Esophagus muscularis mucosa (tissue), 4 donors: Measurements from ENCODE around the gene EVL. TPM values are rescaled to one million over a fixed set of nuclear protein-coding genes. Genes with fewer than 3 reads are reported as not detected.

Experiments
- DNase-seq: peaks from one replicate; pipeline ENCODE4 v3.0.0-alpha.2; 2017; ENCODE audit errors: extremely low spot score
- H3K27ac ChIP-seq, 4 donors: fragments of 200-600 bp; sonication (generic); replicated peaks in 1 of 4; 1 replicate in 3 of 4; 2 replicates in 1 of 4; pipeline ENCODE4 v1.5.1; 2016 to 2019; ENCODE audit warnings: mild to moderate bottlenecking in 1 of 4
- H3K27me3 ChIP-seq, 4 donors: fragments of 200-600 bp; sonication (generic); one replicate each; pipeline versions ENCODE4 v1.5.1 to v1.6.0; 2016 to 2019
- H3K36me3 ChIP-seq, 4 donors: fragments of 200-600 bp; sonication (generic); one replicate each; pipeline ENCODE4 v1.5.1; 2016 to 2019
- H3K4me1 ChIP-seq, 4 donors: fragments of 200-600 bp; sonication (generic); one replicate each; pipeline ENCODE4 v1.5.1; 2016 to 2019
- H3K4me3 ChIP-seq, 4 donors: fragments of 200-600 bp; sonication (generic); 1 replicate in 2 of 4; 2 replicates in 2 of 4; pipeline ENCODE4 v1.5.1; 2016 to 2019; ENCODE audit warnings: mild to moderate bottlenecking in 4 of 4, moderate library complexity in 1 of 4
- H3K9me3 ChIP-seq, 4 donors: fragments of 200-600 bp; sonication (generic); 1 replicate in 3 of 4; 2 replicates in 1 of 4; pipeline ENCODE4 v1.5.1; 2016 to 2019
- EP300 ChIP-seq: sonication (generic); formaldehyde crosslinking; IDR thresholded peaks from one replicate; pipeline ENCODE4 v1.6.1; 2017; ENCODE audit warnings: antibody characterized with exemption
- POLR2A ChIP-seq: fragments of 450-650 bp; IDR thresholded peaks from one replicate; pipeline ENCODE4 v1.6.1; 2017; ENCODE audit warnings: antibody characterized with exemption, moderate library complexity, mild to moderate bottlenecking, low read depth
- POLR2AphosphoS5 ChIP-seq, 2 donors: sonication (generic); formaldehyde crosslinking; IDR thresholded peaks; one replicate each; pipeline ENCODE4 v1.6.1; 2017; ENCODE audit warnings: antibody characterized with exemption in 2 of 2
- WGBS: methylation state at CpG from one replicate; pipeline ENCODE4 v1.1.5; 2018; 5-methylcytosine and 5-hydroxymethylcytosine counted together
- intact Hi-C: fragments of 100-400 bp; cut with DNase I; formaldehyde crosslinking; loops from one replicate; pipeline ENCODE4 v1.15.1; 2023
- total RNA-seq, 4 donors: library from RNA; depleted of rRNA; stranded (reverse); fragments of >200 nt; gene quantifications; one replicate each; pipeline versions ENCODE4 v1.1.0 to v1.2.1, GENCODE V29; 2016
- TF ChIP-seq, protein P1 (sequence below), 3 experiments: fragments of 200-600 bp in 2 of 3; fragments of 450-650 bp in 1 of 3; sonication (generic) in 2 of 3; IDR thresholded peaks; one replicate each; pipeline ENCODE4 v1.5.1; 2017 to 2019; ENCODE audit warnings: antibody characterized with exemption in 3 of 3, mild to moderate bottlenecking in 2 of 3, moderate library complexity in 1 of 3

Gene EVL
- total RNA-seq, 4 donors from 2014 or later, result 27.0 to 43.9 (median 37.3) TPM

DNA sequence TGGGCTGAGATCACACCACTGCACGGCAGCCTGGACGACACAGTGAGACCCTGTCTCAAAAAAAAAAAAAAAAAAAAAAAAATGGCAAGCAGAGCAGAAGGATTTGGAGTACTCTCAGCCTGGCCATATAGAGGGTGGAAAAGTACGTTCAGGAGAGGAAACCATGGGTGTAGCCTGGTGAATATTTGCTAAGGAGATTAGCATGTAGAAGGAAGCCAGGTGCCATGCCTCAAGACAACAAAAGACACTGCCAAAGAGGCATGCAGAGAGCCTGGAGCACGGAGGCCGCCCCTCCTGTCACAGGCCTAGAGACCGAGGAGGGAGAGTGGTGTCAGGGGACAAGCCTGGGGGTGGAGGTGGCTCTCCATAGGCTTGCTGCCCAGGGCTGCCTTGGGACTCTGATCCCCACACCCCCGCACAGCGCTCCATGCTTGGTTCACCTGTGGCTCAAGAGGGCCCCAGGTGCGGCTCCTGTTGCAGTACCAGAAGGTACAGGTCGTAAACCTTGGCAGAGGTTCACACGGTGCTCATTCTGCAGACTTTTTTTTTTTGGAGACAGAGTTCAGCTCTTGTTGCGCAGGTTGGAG, 122.1 kb downstream of the EVL start:
- Histone ChIP-seq H3K36me3 (no peaks in the 10 kb centered on the region), H3K27ac (no peak overlapping the region), H3K27me3 (no peaks in the 10 kb centered on the region), H3K4me1 (peaks cover 8 to 10% (median 9%) of the 10 kb centered on the region in 4 donors), H3K9me3 (no peaks in the 10 kb centered on the region), H3K4me3 (no peak overlapping the region)
- DNase-seq, result no peak
- TF ChIP-seq POLR2AphosphoS5 (IDR thresholded peaks at IDR 0.05) (no peak), EP300 (no peak), POLR2A (no peak)
- TF ChIP-seq, protein P1, sequence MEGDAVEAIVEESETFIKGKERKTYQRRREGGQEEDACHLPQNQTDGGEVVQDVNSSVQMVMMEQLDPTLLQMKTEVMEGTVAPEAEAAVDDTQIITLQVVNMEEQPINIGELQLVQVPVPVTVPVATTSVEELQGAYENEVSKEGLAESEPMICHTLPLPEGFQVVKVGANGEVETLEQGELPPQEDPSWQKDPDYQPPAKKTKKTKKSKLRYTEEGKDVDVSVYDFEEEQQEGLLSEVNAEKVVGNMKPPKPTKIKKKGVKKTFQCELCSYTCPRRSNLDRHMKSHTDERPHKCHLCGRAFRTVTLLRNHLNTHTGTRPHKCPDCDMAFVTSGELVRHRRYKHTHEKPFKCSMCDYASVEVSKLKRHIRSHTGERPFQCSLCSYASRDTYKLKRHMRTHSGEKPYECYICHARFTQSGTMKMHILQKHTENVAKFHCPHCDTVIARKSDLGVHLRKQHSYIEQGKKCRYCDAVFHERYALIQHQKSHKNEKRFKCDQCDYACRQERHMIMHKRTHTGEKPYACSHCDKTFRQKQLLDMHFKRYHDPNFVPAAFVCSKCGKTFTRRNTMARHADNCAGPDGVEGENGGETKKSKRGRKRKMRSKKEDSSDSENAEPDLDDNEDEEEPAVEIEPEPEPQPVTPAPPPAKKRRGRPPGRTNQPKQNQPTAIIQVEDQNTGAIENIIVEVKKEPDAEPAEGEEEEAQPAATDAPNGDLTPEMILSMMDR (IDR thresholded peaks at IDR 0.05), result no peak
- 89% methylated on average over 12 of the region's 12 CpGs for WGBS
- intact Hi-C loops, result no loop called here

DNA sequence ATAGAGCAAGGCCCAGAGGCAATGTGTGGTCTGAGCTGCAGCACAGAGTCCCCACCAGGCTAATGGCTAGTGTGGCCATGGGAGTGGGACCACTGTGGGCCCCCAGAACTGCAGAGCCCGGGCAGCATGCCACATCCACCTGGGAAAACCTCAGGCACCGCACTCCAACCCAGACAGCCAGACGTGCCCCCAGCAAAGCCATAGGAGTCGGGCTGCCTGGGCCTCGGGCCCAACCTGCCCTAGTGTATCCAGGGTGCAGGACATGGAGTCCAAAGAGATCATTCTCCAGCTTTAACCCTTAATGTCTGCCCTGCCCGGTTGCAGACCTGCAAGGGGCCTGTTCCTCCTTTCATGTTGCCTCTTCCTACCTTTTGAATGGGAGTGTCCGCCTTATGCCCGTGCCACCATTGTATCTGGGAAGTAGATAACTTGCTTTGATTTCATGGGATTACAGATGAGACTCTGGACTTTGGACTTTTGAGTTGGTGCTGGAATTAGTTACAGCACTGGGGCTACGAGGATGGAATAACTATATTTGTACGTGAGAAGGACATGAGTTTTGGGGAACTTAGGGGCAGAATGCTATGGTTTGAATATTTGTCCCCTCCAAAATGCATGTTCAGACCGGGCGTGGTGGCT, 123.3 kb downstream of the EVL start:
- Histone ChIP-seq H3K27me3 (no peaks in the 10 kb centered on the region), H3K27ac (no peak overlapping the region), H3K4me3 (no peak overlapping the region), H3K36me3 (no peaks in the 10 kb centered on the region), H3K4me1 (peaks cover 14 to 19% (median 18%) of the 10 kb centered on the region in 4 donors), H3K9me3 (no peaks in the 10 kb centered on the region)
- TF ChIP-seq EP300, result no peak
- no peak for TF ChIP-seq POLR2AphosphoS5 (IDR thresholded peaks at IDR 0.05)
- TF ChIP-seq, protein P1 (IDR thresholded peaks at IDR 0.05), result no peak
- no peak for TF ChIP-seq POLR2A
- 91% methylated on average over 12 of the region's 12 CpGs for WGBS
- no peak for DNase-seq
- intact Hi-C loops, result loop anchor here (2.0 kb wide), 1 partner anchor 206 kb away; no protein-coding TSS in a partner anchor

DNA sequence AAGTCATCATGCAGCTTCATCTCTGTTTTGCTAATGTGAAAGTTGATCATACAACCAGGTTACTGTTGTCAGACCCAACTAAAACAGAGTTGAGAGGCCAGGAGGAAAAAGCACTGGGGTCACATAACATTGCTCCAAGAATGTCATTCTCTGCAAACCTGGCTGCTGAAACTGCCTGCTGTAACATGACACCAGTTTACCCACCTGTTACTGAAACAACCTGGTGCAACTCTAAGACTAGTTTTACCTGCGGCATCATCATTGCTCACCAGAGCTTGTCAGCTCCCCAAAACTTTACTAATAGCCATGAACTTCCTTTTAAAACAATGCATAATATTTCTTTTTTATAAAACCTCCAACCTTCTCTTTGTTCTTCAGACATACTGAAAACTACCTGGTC, 124.9 kb downstream of the EVL start:
- H3K4me3 ChIP-seq, result no peak overlapping the region
- H3K36me3 ChIP-seq, result no peaks in the 10 kb centered on the region
- intact Hi-C loops, result loop anchor here (5.0 kb wide), 1 partner anchor 83 kb away; no protein-coding TSS in a partner anchor
- no peaks in the 10 kb centered on the region for H3K27me3 ChIP-seq
- DNase-seq, result no peak
- H3K4me1 ChIP-seq, result peaks cover 14 to 21% (median 19%) of the 10 kb centered on the region in 4 donors
- H3K27ac ChIP-seq, result no peak overlapping the region
- no peaks in the 10 kb centered on the region for H3K9me3 ChIP-seq
- TF ChIP-seq POLR2AphosphoS5 (IDR thresholded peaks at IDR 0.05), result no peak
- no peak for TF ChIP-seq POLR2A
- no peak for TF ChIP-seq EP300
- TF ChIP-seq, protein P1 (IDR thresholded peaks at IDR 0.05), result no peak
- 95% methylated on average over 1 of the region's 1 CpG for WGBS

DNA sequence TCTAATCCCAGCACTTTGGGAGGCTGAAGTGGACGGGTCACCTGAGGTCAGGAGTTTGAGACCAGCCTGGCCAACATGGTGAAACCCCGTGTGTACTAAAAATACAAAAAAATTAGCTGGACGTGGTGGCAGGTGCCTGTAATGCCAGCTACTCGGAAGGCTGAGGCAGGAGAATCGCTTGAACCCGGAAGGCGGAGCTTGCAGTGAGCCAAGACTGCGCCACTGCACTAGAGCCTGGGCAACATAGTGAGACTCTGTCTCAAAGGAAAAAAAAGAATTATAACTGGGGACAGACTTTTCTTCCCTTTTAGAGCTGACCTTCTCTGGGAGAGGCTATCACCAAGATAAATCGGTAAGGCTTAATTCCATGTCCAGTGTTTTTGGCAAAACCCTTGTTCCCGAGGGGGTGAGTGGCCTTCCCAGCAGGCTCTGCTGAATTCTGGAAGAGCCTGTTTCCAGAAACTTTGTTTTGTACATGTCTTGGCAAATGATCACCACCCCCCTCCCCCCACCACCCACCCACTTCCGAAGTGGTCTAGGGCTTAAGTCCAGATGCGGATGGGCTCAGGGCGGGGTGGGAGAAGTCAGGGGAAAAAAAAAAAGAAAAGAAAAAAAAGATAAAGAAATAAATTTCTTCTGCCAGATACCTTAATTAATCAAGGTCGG, 126.5 kb downstream of the EVL start:
- peak overlapping the region; percentile 87 to 95 (median 90) for H3K27ac ChIP-seq
- H3K27me3 ChIP-seq, result no peaks in the 10 kb centered on the region
- H3K36me3 ChIP-seq, result no peaks in the 10 kb centered on the region
- H3K4me1 ChIP-seq, result peaks cover 14 to 21% (median 19%) of the 10 kb centered on the region in 4 donors
- intact Hi-C loops, result loop anchor here (2.0 to 5.0 kb wide), 2 partner anchors 84 to 185 kb away; partner anchors contain the start of gene WDR25
- DNase-seq, result no peak
- H3K9me3 ChIP-seq, result no peaks in the 10 kb centered on the region
- WGBS, result 77% methylated on average over 14 of the region's 14 CpGs
- peak overlapping the region in 3 of 4 donors; percentile 51 to 58 (median 53) for H3K4me3 ChIP-seq
- TF ChIP-seq, protein P1 (IDR thresholded peaks at IDR 0.05), result no peak
